IMR-90 (cell line): Measurements from ENCODE around the gene TERB1. TPM values are rescaled to one million over a fixed set of nuclear protein-coding genes. Genes with fewer than 3 reads are reported as not detected.

ENCODE experiments used
- ATAC-seq: fragments of 200-7000 bp; cut with Tn5 transposase; 2 replicates; pipeline ENCODE4 v1.9.1; 2020; ENCODE audit warnings: low read depth, mild to moderate bottlenecking, moderate library complexity
- BruUV-seq: library from RNA; stranded (reverse); fragments of 400-500 nt; replicated peaks from 2 replicates; lab custom pipeline; 2021; lab: Mats Ljungman, UMichigan
- CTCF ChIA-PET: fragments of 300-600 bp; formaldehyde crosslinking; extraction: SDS; loops from one replicate; lab custom pipeline; 2021; ENCODE audit warnings: antibody characterized with exemption; lab: Yijun Ruan, JAX
- POLR2A ChIA-PET: fragments of 300-600 bp; sonication (Branson Sonifier 250); formaldehyde crosslinking; loops from one replicate; lab custom pipeline; 2022; ENCODE audit warnings: antibody characterized with exemption; ENCODE audit not compliant: unreplicated experiment; lab: Charles Lee
- DNase-seq: peaks from one replicate; pipeline ENCODE4 v3.0.0; 2013
- H2AFZ ChIP-seq: replicated peaks from 2 replicates; pipeline ENCODE3; 2013; ENCODE audit warnings: low read length, mild to moderate bottlenecking; ENCODE audit not compliant: poor library complexity
- H2AK5ac ChIP-seq: 2 replicates; pipeline ENCODE4 v1.6.1; 2013; ENCODE audit warnings: low read depth, low read length, inconsistent platforms
- H2AK9ac ChIP-seq: replicated peaks from 2 replicates; pipeline ENCODE3; 2013; ENCODE audit warnings: mild to moderate bottlenecking, low read depth, low read length, moderate library complexity; ENCODE audit not compliant: poor library complexity
- H2BK120ac ChIP-seq: 2 replicates; pipeline ENCODE4 v1.6.1; 2013; ENCODE audit warnings: low read depth, low read length, inconsistent platforms
- H2BK15ac ChIP-seq: 3 replicates; pipeline ENCODE4 v1.6.1; 2013; ENCODE audit warnings: low read depth, low read length, inconsistent platforms
- H2BK20ac ChIP-seq: 2 replicates; pipeline ENCODE4 v1.6.1; 2013; ENCODE audit warnings: low read depth, mild to moderate bottlenecking, inconsistent platforms, low read length, moderate library complexity
- H2BK5ac ChIP-seq: 2 replicates; pipeline ENCODE4 v1.6.1; 2013; ENCODE audit warnings: mild to moderate bottlenecking, low read depth, low read length, inconsistent platforms; ENCODE audit not compliant: poor library complexity, severe bottlenecking
- H3K14ac ChIP-seq: replicated peaks from 2 replicates; pipeline ENCODE4 v1.6.1; 2013; ENCODE audit warnings: low read depth, low read length, inconsistent platforms
- H3K18ac ChIP-seq: 2 replicates; pipeline ENCODE4 v1.6.1; 2013; ENCODE audit warnings: low read depth, low read length, control low read depth
- H3K23ac ChIP-seq: 2 replicates; pipeline ENCODE4 v1.6.1; 2013; ENCODE audit warnings: low read depth, low read length, inconsistent platforms
- H3K27ac ChIP-seq: 2 replicates; pipeline ENCODE4 v1.5.1; 2013; ENCODE audit warnings: mild to moderate bottlenecking, control low read depth, low read length; ENCODE audit not compliant: insufficient read depth
- H3K27me3 ChIP-seq: 2 replicates; pipeline ENCODE4 v1.6.1; 2013; ENCODE audit warnings: low read length; ENCODE audit not compliant: control insufficient read depth, insufficient read depth
- H3K36me3 ChIP-seq: 2 replicates; pipeline ENCODE4 v1.6.1; 2013; ENCODE audit warnings: low read length, mixed read lengths; ENCODE audit not compliant: control insufficient read depth, insufficient read depth
- H3K4ac ChIP-seq: 2 replicates; pipeline ENCODE4 v1.6.1; 2013; ENCODE audit warnings: low read depth, low read length, inconsistent platforms
- H3K4me1 ChIP-seq: 2 replicates; pipeline ENCODE4 v1.6.1; 2013; ENCODE audit warnings: low read length, mixed read lengths; ENCODE audit not compliant: control insufficient read depth, insufficient read depth
- H3K4me2 ChIP-seq: 2 replicates; pipeline ENCODE4 v1.6.1; 2013; ENCODE audit warnings: low read depth, mild to moderate bottlenecking, control low read depth, low read length, moderate library complexity
- H3K4me3 ChIP-seq: 2 replicates; pipeline ENCODE4 v1.5.1; 2013; ENCODE audit warnings: low read depth, mild to moderate bottlenecking, control low read depth, low read length, moderate library complexity; ENCODE audit not compliant: insufficient read depth
- H3K56ac ChIP-seq: 2 replicates; pipeline ENCODE4 v1.6.1; 2013; ENCODE audit warnings: low read length, inconsistent platforms; ENCODE audit not compliant: insufficient read depth; ENCODE audit errors: extremely low read depth
- H3K79me1 ChIP-seq, 2 experiments: 2 replicates each; pipeline ENCODE4 v1.6.1; 2013; ENCODE audit warnings: low read length in 2 of 2, inconsistent platforms in 1 of 2, low read depth in 1 of 2
- H3K9ac ChIP-seq: 2 replicates; pipeline ENCODE4 v1.6.1; 2013; ENCODE audit warnings: low read depth, low read length, control low read depth
- H3K9me1 ChIP-seq: 2 replicates; pipeline ENCODE4 v1.6.1; 2013; ENCODE audit warnings: low read length, inconsistent platforms; ENCODE audit not compliant: insufficient read depth
- H3K9me3 ChIP-seq: 2 replicates; pipeline ENCODE4 v1.6.1; 2013; ENCODE audit warnings: low read length; ENCODE audit not compliant: control insufficient read depth, insufficient read depth
- H4K20me1 ChIP-seq: 2 replicates; pipeline ENCODE4 v1.6.1; 2013; ENCODE audit warnings: low read length, inconsistent platforms; ENCODE audit not compliant: insufficient read depth
- H4K5ac ChIP-seq: 2 replicates; pipeline ENCODE4 v1.6.1; 2013; ENCODE audit warnings: mild to moderate bottlenecking, low read depth, low read length, control low read depth
- H4K8ac ChIP-seq, 2 experiments: 2 replicates each; pipeline ENCODE4 v1.6.1; 2013; ENCODE audit warnings: low read depth in 2 of 2, low read length in 2 of 2, control low read depth in 1 of 2, inconsistent platforms in 1 of 2
- H4K91ac ChIP-seq: 2 replicates; pipeline ENCODE4 v1.6.1; 2013; ENCODE audit warnings: low read depth, low read length, inconsistent platforms; ENCODE audit not compliant: insufficient read depth
- CTCF ChIP-seq: conservative IDR thresholded peaks from 2 replicates; pipeline ENCODE4 v1.5.1; 2012; ENCODE audit warnings: mild to moderate bottlenecking, low read depth, low read length, improper control_type of control experiment
- FOS ChIP-seq: fragments of 150-350 bp; IDR thresholded peaks from 2 replicates; pipeline ENCODE4 v1.6.1; 2016; ENCODE audit warnings: low read depth, low read length
- MAFK ChIP-seq: IDR thresholded peaks from 2 replicates; pipeline ENCODE4 v1.6.1; 2012; ENCODE audit warnings: low read depth, low read length, improper control_type of control experiment
- MAZ ChIP-seq: IDR thresholded peaks from 2 replicates; pipeline ENCODE4 v1.6.1; 2012; ENCODE audit warnings: low read depth, mild to moderate bottlenecking, low read length, improper control_type of control experiment, moderate library complexity, borderline replicate concordance
- MXI1 ChIP-seq: IDR thresholded peaks from 2 replicates; pipeline ENCODE4 v1.6.1; 2012; ENCODE audit warnings: low read depth, mild to moderate bottlenecking, low read length, moderate library complexity, borderline replicate concordance
- NFE2L2 ChIP-seq: fragments of 150-350 bp; IDR thresholded peaks from 2 replicates; pipeline ENCODE4 v1.6.1; 2016; ENCODE audit warnings: low read depth, mild to moderate bottlenecking, low read length
- POLR2A ChIP-seq: IDR thresholded peaks from 2 replicates; pipeline ENCODE4 v1.6.1; 2012; ENCODE audit warnings: mild to moderate bottlenecking, low read depth, low read length
- RAD21 ChIP-seq: IDR thresholded peaks from 2 replicates; pipeline ENCODE4 v1.6.1; 2012; ENCODE audit warnings: low read length, improper control_type of control experiment
- RFX5 ChIP-seq: IDR thresholded peaks from 2 replicates; pipeline ENCODE4 v1.8.0; 2012; ENCODE audit warnings: low read depth, mild to moderate bottlenecking, low read length, moderate library complexity
- SMC3 ChIP-seq: fragments of 150-350 bp; IDR thresholded peaks from 2 replicates; pipeline ENCODE4 v1.6.1; 2016; ENCODE audit warnings: low read depth, mild to moderate bottlenecking, antibody characterized with exemption, low read length, moderate library complexity
- WGBS, 2 experiments: methylation state at CpG; one replicate each; pipeline versions ENCODE4 v1.1.5 to v1.1.7; 2013; ENCODE audit warnings: missing lambda C conversion rate in 2 of 2; ENCODE audit not compliant: insufficient read length in 1 of 2; ENCODE audit errors: extremely low coverage in 2 of 2; 5-methylcytosine and 5-hydroxymethylcytosine counted together
- dilution Hi-C: fragments of 300-500 bp; cut with HindIII; formaldehyde crosslinking; loops from one replicate; pipeline ENCODE4 v1.14.3; 2018; ENCODE audit warnings: low sequenced_read_pairs; ENCODE audit not compliant: unreplicated experiment
- in situ Hi-C: fragments of 300-500 bp; cut with MboI; formaldehyde crosslinking; loops from 3 replicates; pipeline ENCODE4 v1.14.3; 2019; ENCODE audit warnings: low sequenced_read_pairs, inconsistent platforms, mixed read lengths
- intact Hi-C: fragments of 100-400 bp; cut with micrococcal nuclease; formaldehyde crosslinking; loops from 2 replicates; pipeline ENCODE4 v1.10.0; 2022
- polyA plus RNA-seq, 3 experiments: library from polyadenylated mRNA; depleted of rRNA; stranded (reverse); fragments of >200 nt; gene quantifications; 2 replicates each; pipeline ENCODE4 v1.2.3, GENCODE V29; 2012; ENCODE audit warnings: low replicate concordance in 1 of 3
- total RNA-seq: library from RNA; depleted of rRNA; stranded (reverse); fragments of >200 nt; gene quantifications from 2 replicates; pipeline ENCODE4 v1.2.3, GENCODE V29; 2012
- TF ChIP-seq, protein P1 (sequence below): fragments of 150-350 bp; IDR thresholded peaks from 2 replicates; pipeline ENCODE4 v1.6.1; 2016; ENCODE audit warnings: low read depth, mild to moderate bottlenecking, low read length, moderate library complexity, borderline replicate concordance

TERB1 gene
- total and polyA plus RNA-seq, 2 of the 4 experiments (the other 2 are of a cell fraction), result not detected

DNA sequence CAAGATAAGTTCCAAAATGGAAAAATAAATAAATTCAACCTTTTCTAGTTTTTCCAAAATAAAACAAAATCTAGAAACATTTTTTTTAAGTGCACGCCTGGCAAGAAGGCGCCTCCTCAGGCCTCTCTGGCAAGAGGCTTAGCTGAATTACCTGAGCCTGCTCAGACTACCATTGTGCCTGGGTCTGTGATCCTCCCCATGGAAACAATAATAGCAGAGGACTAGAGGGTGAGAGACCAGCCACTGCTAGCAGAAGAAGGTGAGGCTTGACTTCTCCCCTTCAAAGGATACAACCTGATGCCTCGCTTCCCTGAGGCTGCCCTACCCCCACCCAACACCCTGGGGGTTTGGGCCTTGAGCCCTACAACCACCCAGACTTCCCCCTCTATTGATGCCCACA lies 14.8 kb downstream of the TERB1 start:
- Histone ChIP-seq H3K4me1 (no peaks in the 10 kb centered on the region), H3K4me3 (no peak overlapping the region), H3K27ac (no peak overlapping the region), H3K79me1 (no peaks in the 10 kb centered on the region), H3K4ac (no peak overlapping the region), H3K18ac (no peak overlapping the region), H2BK5ac (no peak overlapping the region), H3K14ac (no peak overlapping the region), H3K56ac (no peak overlapping the region), H2BK15ac (no peak overlapping the region), H2BK20ac (no peak overlapping the region), H3K27me3 (no peaks in the 10 kb centered on the region; the same call in 1 of the 2 replicates), H3K9me3 (no peaks in the 10 kb centered on the region), H4K91ac (no peak overlapping the region), H3K36me3 (no peaks in the 10 kb centered on the region), H2BK120ac (no peak overlapping the region), H4K5ac (no peak overlapping the region), H2AK9ac (no peak overlapping the region), H4K20me1 (no peaks in the 10 kb centered on the region), H4K8ac (no peak overlapping the region), H3K9ac (no peak overlapping the region), H3K4me2 (no peak overlapping the region), H2AK5ac (no peak overlapping the region), H3K23ac (no peak overlapping the region), H2AFZ (no peak overlapping the region), H3K9me1 (no peaks in the 10 kb centered on the region)
- in situ Hi-C loops (no loop called here), dilution Hi-C loops (no loop called here), intact Hi-C loops (no loop called here)
- ATAC-seq, result no peak
- ChIA-PET CTCF (no interaction called here), POLR2A (no interaction called here)
- TF ChIP-seq CTCF, result no peak
- no peak for TF ChIP-seq SMC3
- TF ChIP-seq NFE2L2, result no peak
- no peak for TF ChIP-seq FOS
- TF ChIP-seq, protein P1, sequence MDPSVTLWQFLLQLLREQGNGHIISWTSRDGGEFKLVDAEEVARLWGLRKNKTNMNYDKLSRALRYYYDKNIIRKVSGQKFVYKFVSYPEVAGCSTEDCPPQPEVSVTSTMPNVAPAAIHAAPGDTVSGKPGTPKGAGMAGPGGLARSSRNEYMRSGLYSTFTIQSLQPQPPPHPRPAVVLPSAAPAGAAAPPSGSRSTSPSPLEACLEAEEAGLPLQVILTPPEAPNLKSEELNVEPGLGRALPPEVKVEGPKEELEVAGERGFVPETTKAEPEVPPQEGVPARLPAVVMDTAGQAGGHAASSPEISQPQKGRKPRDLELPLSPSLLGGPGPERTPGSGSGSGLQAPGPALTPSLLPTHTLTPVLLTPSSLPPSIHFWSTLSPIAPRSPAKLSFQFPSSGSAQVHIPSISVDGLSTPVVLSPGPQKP, result no peak
- no peak for TF ChIP-seq MAZ
- TF ChIP-seq RAD21, result no peak
- no peak for TF ChIP-seq POLR2A
- no peak for TF ChIP-seq RFX5
- TF ChIP-seq MAFK, result no peak
- TF ChIP-seq MXI1, result no peak
- WGBS, 2 experiments, result no CpG with 5 or more reads among the region's 3 CpGs
- no TSS peak for BruUV-seq
- DNase-seq, result no peak
